ENCODE measurements around the gene PSIP1.

DNA sequence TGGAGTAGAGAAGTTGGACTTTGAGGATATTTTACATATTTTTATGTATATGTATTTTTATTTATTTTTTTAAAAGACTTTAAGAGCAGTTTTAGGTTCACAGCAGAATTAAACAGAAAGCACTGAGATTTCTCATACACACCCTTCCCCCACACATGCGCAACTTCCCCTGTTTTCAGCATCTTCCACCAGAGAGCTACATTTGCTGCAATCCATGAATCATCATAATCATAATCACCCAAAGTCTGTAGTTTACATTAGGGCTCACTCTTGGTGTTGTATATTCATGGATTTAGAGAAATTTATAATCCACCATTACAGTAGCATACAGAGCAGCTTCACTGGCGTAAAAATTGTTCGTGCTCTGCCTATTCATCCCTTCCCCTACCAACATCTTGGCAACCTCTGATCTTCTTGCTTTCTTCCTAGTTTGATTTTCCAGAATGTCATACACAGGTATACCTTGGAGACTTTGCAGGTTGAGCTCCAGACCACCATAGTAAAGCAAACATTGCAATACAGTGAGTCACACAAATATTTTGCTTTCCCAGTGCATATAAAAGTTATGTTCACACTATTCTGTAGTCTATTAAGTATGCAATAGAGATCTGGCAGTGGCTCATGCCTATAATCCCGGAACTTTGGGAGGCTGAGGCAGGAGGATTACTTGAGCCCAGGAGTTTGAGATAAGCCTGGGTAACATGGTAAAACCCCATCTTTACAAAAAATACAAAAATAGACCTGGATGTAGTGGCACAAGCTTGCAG lies 32.5 kb upstream of the PSIP1 start:
- no peak for TF ChIP-seq EZH2 (IDR thresholded peaks at IDR 0.05; ENCODE audit: low read depth)
- TF ChIP-seq, protein P1, sequence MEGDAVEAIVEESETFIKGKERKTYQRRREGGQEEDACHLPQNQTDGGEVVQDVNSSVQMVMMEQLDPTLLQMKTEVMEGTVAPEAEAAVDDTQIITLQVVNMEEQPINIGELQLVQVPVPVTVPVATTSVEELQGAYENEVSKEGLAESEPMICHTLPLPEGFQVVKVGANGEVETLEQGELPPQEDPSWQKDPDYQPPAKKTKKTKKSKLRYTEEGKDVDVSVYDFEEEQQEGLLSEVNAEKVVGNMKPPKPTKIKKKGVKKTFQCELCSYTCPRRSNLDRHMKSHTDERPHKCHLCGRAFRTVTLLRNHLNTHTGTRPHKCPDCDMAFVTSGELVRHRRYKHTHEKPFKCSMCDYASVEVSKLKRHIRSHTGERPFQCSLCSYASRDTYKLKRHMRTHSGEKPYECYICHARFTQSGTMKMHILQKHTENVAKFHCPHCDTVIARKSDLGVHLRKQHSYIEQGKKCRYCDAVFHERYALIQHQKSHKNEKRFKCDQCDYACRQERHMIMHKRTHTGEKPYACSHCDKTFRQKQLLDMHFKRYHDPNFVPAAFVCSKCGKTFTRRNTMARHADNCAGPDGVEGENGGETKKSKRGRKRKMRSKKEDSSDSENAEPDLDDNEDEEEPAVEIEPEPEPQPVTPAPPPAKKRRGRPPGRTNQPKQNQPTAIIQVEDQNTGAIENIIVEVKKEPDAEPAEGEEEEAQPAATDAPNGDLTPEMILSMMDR (conservative IDR thresholded peaks at IDR 0.05), result no peak

All from PC-9 (cell line).